Brain pericyte (primary cell): ENCODE data around the gene NUP54.

Experiments used
- DNase-seq: peaks from one replicate; pipeline ENCODE4 v3.0.0-alpha.2; 2012; ENCODE audit warnings: low read depth, low spot score

NUP54 gene

GRCh38 chr4:76067652-76068286, 80.4 kb downstream of the NUP54 start:
- DNase-seq = no peak

DNA sequence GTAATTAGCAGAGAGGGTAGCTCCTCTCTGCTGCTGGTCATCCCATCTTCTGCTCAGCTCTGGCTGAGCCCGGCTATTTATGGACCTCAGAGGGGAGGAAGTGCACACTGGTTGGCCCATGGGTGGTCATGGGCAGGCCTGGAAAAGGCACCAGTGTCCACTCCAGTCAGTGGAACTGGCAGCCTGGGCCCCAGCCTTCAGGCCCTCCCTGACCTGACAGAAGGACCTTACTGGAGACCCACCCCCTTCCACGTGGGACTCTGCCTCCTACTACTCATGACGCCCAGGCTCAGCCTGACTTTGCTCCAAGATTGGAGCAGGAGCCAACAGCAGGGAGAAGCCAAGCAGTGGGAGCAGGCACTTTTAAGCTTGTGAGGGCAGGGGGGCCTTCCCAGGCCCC, 81.7 kb downstream of the NUP54 start:
- DNase-seq = no peak
